AG04449 (cell line): ENCODE results near the gene STAT4.

Source experiments
- CTCF ChIA-PET: fragments of 350-600 bp; formaldehyde crosslinking; extraction: SDS; loops from one replicate; lab custom pipeline; 2021; ENCODE audit warnings: antibody characterized with exemption; lab: Yijun Ruan, JAX
- POLR2A ChIA-PET: fragments of 400-600, 350-600 bp; formaldehyde crosslinking; extraction: SDS; loops from one replicate; lab custom pipeline; 2020; ENCODE audit warnings: antibody characterized with exemption, inconsistent platforms; lab: Yijun Ruan, JAX
- DNase-seq: peaks from one replicate; pipeline ENCODE4 v3.0.0-alpha.2; 2010; ENCODE audit warnings: low read depth, low spot score
- H3K4me3 ChIP-seq: 2 replicates; pipeline ENCODE4 v1.5.1; 2011; ENCODE audit warnings: low read depth, mild to moderate bottlenecking, control low read depth, low read length
- CTCF ChIP-seq: IDR thresholded peaks from one replicate; pipeline ENCODE4 v1.5.1; 2011; ENCODE audit warnings: mild to moderate bottlenecking, moderate library complexity, low read length, control low read depth, inconsistent platforms; ENCODE audit not compliant: insufficient read depth; ENCODE audit errors: missing control alignments

STAT4 gene

GRCh38 chr2:191117341-191117740 lies 33.5 kb downstream of the STAT4 start:
- CTCF ChIA-PET = interaction anchor here (0.6 kb wide), 1 partner anchor 34 kb away, joined by 3 read pairs; the partner anchor contains the start of gene STAT4
- H3K4me3 ChIP-seq = no peak overlapping the region
- DNase-seq = no peak
- no peak for TF ChIP-seq CTCF
- POLR2A ChIA-PET = no interaction called here

- DNase-seq = no peak
- CTCF ChIA-PET = interaction anchor here (0.5 to 1.7 kb wide), 3 partner anchors 9 to 40 kb away, joined by 3 to 6 read pairs (median 3); no protein-coding TSS in a partner anchor
- no peak for TF ChIP-seq CTCF
- POLR2A ChIA-PET = no interaction called here
- H3K4me3 ChIP-seq = no peak overlapping the region
These were observed 35.0 kb downstream of the STAT4 start for GRCh38 chr2:191115804-191116203.

GRCh38 chr2:191115391-191115790 lies 35.4 kb downstream of the STAT4 start:
- ChIA-PET CTCF (interaction anchor here (0.8 to 1.7 kb wide), 3 partner anchors 9 to 40 kb away, joined by 3 to 6 read pairs (median 3); no protein-coding TSS in a partner anchor), POLR2A (interaction anchor here (0.8 kb wide), 1 partner anchor 77 kb away, joined by 3 read pairs; no protein-coding TSS in a partner anchor)
- H3K4me3 ChIP-seq = no peak overlapping the region
- no peak for DNase-seq
- no peak for TF ChIP-seq CTCF

GRCh38 chr2:191114403-191114886 lies 36.3 kb downstream of the STAT4 start:
- CTCF ChIA-PET = interaction anchor here (1.1 to 1.5 kb wide), 4 partner anchors 10 to 62 kb away, joined by 3 to 6 read pairs (median 4); no protein-coding TSS in a partner anchor
- H3K4me3 ChIP-seq = no peak overlapping the region
- POLR2A ChIA-PET = interaction anchor here (0.8 kb wide), 1 partner anchor 76 kb away, joined by 3 read pairs; no protein-coding TSS in a partner anchor
- DNase-seq = no peak
- TF ChIP-seq CTCF = no peak

- no peak for DNase-seq
- TF ChIP-seq CTCF = no peak
- CTCF ChIA-PET = interaction anchor here (1.1 to 1.5 kb wide), 3 partner anchors 9 to 61 kb away, joined by 3 to 4 read pairs (median 3); no protein-coding TSS in a partner anchor
- POLR2A ChIA-PET = no interaction called here
- H3K4me3 ChIP-seq = no peak overlapping the region
These were observed 37.0 kb downstream of the STAT4 start for GRCh38 chr2:191113761-191114160.

GRCh38 chr2:191112448-191112901 lies 38.3 kb downstream of the STAT4 start:
- no peak overlapping the region for H3K4me3 ChIP-seq
- ChIA-PET CTCF (interaction anchor here (1.4 kb wide), 1 partner anchor 9 kb away, joined by 4 read pairs; no protein-coding TSS in a partner anchor), POLR2A (no interaction called here)
- DNase-seq = no peak
- TF ChIP-seq CTCF = no peak
